ENCODE measurements around the gene PACSIN3. TPM values are rescaled to one million over a fixed set of nuclear protein-coding genes. Genes with fewer than 3 reads are reported as not detected.

Gene PACSIN3
- total and polyA plus RNA-seq, 2 of the 13 experiments (the other 11 are each of a cell fraction or from before 2014, with no cell fraction given) = 47.9 to 93.3 TPM

GRCh38 chr11:47136327-47136726, 49.9 kb downstream of the PACSIN3 start:
- ChIA-PET CTCF (ENCODE audit: low intra/inter-chr PET ratio, low total read pairs) (no interaction called here), POLR2A (no interaction called here)
- Histone ChIP-seq H3K27me3 (ENCODE audit: control insufficient read depth in 1 of 2, insufficient read depth in 2 of 2, low read length in 2 of 2) (no peaks in the 10 kb centered on the region), H3K27ac (ENCODE audit: extremely low read length, insufficient read depth, low read length) (no peak overlapping the region), H3K36me3 (replicated peaks in 1 of 2; ENCODE audit: control insufficient read depth in 1 of 2, insufficient read depth in 2 of 2, low read length in 2 of 2) (peaks cover 0 to 3% of the 10 kb centered on the region in 2 experiments; a peak in 1 of 5 replicates), H3K9me3 (ENCODE audit: low read length) (no peaks in the 10 kb centered on the region), H2AFZ (ENCODE audit: low read length) (no peak overlapping the region), H3K4me2 (ENCODE audit: low read depth, low read length) (no peak overlapping the region), H3K79me2 (ENCODE audit: insufficient read depth, low read length) (no peaks in the 10 kb centered on the region), H3K4me1 (ENCODE audit: insufficient read depth, low read length) (no peaks in the 10 kb centered on the region), H4K20me1 (ENCODE audit: insufficient read depth, low read length) (no peaks in the 10 kb centered on the region), H3K9ac (ENCODE audit: insufficient read depth, low read depth, low read length) (no peak overlapping the region), H3K4me3 (replicated peaks in 1 of 3; ENCODE audit: insufficient read depth in 1 of 3, low read depth in 2 of 3, low read length in 3 of 3) (no peak overlapping the region)
- TF ChIP-seq ZFP41 (CRISPR knock-in tag; IDR thresholded peaks at IDR 0.05; ENCODE audit: borderline replicate concordance) (no peak), ZUFSP (CRISPR knock-in tag; IDR thresholded peaks at IDR 0.05; ENCODE audit: borderline replicate concordance) (no peak), ZNF7 (CRISPR knock-in tag; IDR thresholded peaks at IDR 0.05) (no peak), NR1H2 (CRISPR knock-in tag; IDR thresholded peaks at IDR 0.05; ENCODE audit: borderline replicate concordance, low read depth) (no peak), ZMYM3 (CRISPR knock-in tag; IDR thresholded peaks at IDR 0.05) (no peak), KDM2A (CRISPR knock-in tag; IDR thresholded peaks at IDR 0.05; ENCODE audit: borderline replicate concordance, low read depth) (no peak), PAXIP1 (CRISPR knock-in tag; conservative IDR thresholded peaks at IDR 0.05) (no peak), FOXJ3 (CRISPR knock-in tag; IDR thresholded peaks at IDR 0.05; ENCODE audit: borderline replicate concordance) (no peak), ZNF17 (CRISPR knock-in tag; IDR thresholded peaks at IDR 0.05) (no peak), HNRNPL (IDR thresholded peaks at IDR 0.05; ENCODE audit: low read depth, low read length) (no peak), RCOR2 (CRISPR knock-in tag; IDR thresholded peaks at IDR 0.05) (no peak)
- TF ChIP-seq, protein P1, sequence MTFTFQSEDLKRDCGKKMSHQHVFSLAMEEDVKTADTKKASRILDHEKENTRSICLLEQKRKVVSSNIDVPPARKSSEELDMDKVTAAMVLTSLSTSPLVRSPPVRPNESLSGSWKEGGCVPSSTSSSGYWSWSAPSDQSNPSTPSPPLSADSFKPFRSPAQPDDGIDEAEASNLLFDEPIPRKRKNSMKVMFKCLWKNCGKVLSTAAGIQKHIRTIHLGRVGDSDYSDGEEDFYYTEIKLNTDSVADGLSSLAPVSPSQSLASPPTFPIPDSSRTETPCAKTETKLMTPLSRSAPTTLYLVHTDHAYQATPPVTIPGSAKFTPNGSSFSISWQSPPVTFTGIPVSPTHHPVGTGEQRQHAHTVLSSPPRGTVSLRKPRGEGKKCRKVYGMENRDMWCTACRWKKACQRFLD (CRISPR knock-in tag; IDR thresholded peaks at IDR 0.05; ENCODE audit: borderline replicate concordance) = no peak
- TF ChIP-seq, protein P2, sequence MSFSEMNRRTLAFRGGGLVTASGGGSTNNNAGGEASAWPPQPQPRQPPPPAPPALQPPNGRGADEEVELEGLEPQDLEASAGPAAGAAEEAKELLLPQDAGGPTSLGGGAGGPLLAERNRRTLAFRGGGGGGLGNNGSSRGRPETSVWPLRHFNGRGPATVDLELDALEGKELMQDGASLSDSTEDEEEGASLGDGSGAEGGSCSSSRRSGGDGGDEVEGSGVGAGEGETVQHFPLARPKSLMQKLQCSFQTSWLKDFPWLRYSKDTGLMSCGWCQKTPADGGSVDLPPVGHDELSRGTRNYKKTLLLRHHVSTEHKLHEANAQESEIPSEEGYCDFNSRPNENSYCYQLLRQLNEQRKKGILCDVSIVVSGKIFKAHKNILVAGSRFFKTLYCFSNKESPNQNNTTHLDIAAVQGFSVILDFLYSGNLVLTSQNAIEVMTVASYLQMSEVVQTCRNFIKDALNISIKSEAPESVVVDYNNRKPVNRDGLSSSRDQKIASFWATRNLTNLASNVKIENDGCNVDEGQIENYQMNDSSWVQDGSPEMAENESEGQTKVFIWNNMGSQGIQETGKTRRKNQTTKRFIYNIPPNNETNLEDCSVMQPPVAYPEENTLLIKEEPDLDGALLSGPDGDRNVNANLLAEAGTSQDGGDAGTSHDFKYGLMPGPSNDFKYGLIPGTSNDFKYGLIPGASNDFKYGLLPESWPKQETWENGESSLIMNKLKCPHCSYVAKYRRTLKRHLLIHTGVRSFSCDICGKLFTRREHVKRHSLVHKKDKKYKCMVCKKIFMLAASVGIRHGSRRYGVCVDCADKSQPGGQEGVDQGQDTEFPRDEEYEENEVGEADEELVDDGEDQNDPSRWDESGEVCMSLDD (CRISPR knock-in tag; IDR thresholded peaks at IDR 0.05; ENCODE audit: borderline replicate concordance) = no peak
- BruUV-seq (replicated peaks) = no TSS peak
- no peak for DNase-seq (ENCODE audit: low spot score)
- intact Hi-C loops (cut with micrococcal nuclease; ENCODE audit: unreplicated experiment) (no loop called here), in situ Hi-C loops (cut with HindIII; ENCODE audit: extremely low pct_ligation_motif_present, low pct_unique_long_range_greater_than_20kb) (no loop called here)
- no peak for ATAC-seq
- no peak for FAIRE-seq
- WGBS (ENCODE audit: low lambda C conversion rate) = 76% methylated on average over 3 of the region's 3 CpGs
